TTC549 (cell line): ENCODE measurements around the gene NKTR.

Source experiments
- FAIRE-seq: peaks from 2 replicates; lab custom pipeline; 2012; peaks lifted over from hg19 to GRCh38; lab: Jason Lieb, UNC

NKTR gene

DNA sequence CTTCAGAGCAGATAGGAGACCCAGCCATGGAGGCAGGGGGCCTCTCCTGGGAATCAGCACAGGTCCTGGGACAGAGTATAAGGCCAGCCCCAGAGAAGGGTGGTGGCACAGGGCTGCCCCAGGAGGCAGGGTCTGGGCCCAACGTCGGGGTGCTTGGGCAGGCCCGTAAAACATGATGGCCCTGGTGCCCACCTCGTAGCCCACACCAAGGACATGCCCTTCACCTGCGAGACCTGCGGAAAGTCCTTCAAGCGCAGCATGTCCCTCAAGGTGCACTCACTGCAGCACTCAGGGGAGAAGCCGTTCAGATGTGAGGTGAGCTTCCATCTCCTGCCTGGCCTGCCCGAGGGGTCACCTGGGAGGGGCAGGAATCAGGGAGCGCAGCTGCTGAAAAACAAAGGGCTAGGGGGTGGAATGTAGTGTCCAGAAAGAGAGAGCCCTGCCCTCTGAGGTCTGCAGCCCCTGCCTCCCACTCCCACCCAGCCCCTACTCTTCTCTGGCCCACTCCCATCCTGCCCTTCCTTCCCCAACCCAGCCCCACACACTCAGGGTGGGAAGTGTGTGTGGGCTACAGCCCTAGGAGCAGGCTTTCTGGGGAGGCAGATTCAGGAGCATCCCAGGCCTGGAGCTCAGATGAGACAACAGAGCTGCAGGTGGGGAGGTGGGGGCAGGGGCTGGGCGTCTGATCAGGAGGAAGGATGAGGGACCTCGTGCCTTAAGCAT is 62.5 kb downstream of the NKTR start:
- no peak for FAIRE-seq

DNA sequence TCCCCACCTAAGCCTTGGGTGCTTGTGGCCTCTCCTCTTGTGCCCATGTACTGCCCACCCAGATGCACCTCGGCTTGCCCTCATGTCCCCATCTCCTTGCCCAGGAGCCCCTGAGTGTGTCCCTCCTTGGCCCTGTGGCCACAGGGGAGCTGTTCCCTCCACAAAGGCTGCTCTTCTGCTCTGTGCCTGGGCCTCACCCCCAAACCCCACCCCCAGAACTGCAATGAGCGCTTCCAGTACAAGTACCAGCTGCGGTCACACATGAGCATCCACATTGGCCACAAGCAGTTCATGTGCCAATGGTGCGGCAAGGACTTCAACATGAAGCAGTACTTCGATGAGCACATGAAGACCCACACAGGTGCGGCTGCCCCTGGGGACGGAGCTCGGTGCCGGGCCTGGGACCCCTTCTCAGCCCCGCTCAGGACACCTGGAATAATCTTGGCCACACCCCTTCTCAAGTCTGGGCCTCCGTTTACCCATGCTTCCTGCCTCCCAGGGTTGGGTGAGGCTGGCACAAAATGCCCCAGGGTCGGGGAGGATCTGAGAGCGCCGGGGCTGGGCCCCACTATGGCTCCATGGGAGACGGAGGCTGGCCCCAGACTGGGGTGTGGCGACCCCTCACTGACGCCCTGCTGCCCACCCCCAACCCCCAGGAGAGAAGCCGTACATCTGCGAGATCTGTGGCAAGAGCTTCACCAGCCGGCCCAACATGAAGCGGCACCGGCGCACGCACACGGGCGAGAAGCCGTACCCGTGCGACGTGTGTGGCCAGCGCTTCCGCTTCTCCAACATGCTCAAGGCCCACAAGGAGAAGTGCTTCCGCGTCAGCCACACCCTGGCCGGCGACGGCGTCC is 63.3 kb downstream of the NKTR start:
- FAIRE-seq: no peak

DNA sequence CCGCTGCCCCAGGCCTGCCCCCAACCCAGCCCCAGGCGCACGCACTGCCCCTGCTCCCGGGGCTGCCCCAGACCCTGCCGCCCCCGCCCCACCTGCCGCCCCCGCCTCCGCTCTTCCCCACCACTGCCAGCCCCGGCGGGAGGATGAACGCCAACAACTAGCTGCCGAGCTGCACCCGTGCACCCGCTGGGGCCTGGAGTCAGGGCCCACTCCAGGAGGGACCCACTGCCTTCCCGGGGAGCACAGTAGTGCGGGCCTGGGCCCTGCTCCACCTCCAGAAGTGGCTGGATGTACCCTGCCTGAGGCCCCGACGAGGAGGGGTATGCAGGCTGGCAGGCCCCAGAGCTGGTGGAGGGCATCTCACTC is 63.9 kb downstream of the NKTR start:
- no peak for FAIRE-seq

DNA sequence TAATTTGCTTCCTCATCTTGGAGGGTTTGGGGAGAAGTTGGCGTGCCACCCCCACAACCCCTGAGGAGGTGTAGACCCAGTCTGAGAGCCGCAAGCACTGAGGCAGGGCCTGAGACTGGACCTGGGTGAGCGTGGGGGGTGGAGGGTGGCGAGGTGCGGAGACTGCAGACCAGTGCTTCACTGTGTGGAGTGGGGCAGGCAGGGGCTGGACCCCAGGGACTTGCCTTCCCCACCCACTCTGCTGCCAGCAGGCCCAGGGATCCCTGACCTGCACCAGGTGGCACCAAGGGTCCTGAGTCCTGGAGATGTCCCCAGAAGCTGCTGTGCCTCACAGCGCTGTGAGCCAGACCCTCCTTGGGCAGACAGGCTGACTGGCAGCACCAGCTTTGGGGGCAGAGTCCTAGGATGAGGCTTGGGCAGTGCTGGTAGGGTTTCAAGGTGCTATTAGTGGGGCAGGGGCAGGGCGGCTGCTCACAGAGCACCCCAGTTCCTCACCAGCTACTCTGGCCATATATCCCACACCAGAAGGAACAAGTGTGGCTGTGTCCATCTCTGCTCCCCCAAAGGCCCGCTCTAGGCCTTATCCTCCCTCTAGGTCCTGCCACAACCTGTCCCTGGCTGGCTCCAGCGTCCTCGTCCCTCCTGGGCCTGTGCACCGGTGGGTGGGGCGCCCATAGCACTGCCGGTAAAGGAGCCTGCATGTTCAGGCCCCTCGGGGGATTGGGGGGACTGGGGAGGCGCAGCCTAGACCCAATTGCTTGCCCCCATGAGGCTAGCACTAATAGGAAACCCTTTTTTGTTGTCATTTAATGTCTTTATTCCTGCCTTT is 64.8 kb downstream of the NKTR start:
- no peak for FAIRE-seq

DNA sequence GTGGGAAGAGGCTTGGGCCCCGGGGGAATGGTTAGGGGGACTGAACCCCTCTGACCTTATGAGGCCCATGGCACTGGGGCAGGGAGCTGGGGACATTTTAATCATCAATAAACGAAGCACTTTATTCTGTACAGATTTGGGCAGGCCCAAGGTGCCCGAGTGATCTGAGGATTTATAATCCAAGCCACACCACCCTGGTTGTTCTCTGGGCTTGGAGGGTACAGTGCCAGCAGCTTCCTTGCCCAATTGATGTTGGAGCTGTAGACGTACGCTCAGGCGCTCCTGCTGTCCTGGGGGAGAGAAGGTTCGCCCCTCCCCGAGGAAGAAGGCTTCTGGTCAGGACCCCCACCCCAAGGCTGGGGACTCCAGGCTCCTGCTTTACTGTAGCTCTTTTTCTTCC is 65.5 kb downstream of the NKTR start:
- FAIRE-seq: no peak

DNA sequence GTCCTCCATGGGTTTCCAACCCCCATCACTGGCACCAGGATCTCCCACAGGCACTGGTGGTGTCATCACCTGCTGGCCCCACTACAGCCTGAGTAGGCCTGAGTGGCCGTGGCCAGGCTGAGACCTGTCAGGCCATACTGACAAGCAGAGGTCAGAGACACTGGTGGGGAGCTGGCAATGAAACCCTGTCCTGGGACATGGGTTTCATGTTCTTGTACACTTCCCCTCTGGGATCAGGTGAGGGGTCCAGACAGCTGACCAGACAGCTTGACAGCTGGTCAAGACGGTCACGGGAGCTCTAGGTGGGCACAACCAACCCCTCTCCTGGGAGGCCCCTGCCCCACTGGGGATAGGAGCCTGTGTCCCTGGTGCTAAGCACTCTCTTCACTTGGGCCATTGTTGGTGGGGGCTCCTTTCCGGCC is 66.1 kb downstream of the NKTR start:
- no peak for FAIRE-seq

DNA sequence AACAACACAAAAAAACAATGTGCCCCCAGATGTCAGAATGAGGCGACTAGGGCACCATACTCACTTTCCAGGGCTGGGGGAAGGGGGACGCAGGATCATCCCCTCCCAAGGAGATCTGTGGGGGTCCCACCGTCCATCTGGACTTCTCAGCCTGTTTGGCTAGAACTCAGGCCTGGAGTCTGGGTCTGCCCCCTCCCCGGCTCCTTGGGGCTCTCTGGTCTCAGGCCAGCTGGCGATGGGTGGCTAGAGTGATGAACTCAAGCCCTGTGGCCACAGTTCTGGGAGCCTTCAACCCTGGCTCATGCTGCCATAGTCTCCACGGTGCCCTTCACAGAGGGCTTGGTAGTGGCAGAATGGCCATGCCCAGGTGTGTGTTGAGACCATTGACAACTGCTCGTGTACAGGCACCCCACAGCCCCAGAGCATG is 66.6 kb downstream of the NKTR start:
- no peak for FAIRE-seq

DNA sequence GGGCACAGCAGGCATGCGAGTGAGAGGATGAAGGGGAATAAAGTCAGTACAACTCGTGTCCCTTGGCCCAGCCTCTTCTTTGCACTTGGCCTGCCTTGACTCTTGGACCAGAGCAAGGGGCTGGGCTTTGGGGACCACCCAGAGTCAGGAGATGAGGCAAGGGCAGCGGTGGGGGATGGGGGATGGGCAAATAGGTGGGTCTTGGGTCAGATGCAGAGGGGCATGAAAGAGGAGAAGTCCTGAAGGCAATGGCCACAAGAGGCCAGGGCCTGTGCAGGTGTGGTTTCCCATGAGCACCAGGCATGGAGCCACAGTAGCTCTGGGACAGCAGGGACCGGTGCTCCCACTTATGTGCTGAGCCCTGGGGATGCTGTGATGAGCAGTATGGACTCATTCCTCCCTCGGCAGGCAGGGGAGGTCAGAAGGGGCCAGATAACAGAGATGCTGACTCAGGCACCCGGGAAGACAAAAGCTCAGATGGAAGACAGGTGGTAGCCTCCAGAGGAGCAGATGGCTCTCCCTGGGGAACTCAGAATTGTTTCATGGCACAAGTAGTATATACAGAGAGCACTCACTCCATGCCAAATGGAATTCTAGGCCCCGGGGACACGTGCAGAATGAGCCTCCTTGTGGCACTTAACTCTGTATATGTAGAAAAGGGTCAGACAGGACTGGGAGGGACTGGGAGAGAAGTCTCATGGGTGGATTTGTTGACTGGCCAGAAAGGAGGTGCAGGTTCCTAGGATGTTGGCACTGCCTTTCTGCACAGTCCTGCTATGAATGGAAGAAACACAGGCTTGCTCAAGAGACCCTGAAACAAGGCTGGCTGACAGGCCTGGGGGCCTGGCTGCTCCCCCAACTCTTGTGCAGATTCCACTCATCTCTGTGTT is 67.3 kb downstream of the NKTR start:
- FAIRE-seq: no peak

DNA sequence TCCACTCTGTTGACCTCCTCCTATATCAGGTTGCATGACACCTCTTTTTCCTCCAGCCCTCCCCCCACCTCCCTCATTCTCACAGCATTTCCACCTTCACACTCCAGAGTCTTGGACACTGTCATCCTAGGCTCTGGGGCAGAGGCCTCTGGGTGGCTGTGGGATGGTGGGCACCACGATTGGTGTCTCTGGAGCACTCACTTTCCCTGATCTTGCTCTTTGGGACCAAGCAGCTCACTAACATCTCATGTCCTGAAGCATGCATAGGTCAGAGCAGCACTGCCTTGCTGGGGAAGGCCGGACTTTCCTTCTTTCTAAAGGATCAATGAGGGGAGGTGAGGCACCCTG is 67.9 kb downstream of the NKTR start:
- no peak for FAIRE-seq

DNA sequence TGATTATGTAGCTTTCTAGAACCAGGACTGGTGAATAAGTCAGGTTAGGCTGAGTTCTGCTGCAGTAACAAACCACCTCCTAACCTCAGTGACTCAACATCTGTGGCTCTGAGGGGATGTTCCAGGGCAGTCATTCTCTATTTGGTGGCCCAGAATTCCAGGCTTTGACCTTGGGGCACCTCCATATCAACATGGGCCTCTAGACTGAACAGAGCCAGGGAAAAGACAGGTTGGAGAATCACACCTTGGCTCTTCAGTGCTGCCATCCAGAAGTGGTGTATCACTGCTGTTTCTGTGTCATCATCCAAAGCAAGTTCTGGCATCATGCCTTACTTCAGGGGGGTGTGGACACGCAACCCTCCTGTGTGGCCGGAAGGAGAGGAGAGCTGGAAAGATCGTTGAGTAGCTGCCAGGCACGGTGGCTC is 68.3 kb downstream of the NKTR start:
- FAIRE-seq: no peak

DNA sequence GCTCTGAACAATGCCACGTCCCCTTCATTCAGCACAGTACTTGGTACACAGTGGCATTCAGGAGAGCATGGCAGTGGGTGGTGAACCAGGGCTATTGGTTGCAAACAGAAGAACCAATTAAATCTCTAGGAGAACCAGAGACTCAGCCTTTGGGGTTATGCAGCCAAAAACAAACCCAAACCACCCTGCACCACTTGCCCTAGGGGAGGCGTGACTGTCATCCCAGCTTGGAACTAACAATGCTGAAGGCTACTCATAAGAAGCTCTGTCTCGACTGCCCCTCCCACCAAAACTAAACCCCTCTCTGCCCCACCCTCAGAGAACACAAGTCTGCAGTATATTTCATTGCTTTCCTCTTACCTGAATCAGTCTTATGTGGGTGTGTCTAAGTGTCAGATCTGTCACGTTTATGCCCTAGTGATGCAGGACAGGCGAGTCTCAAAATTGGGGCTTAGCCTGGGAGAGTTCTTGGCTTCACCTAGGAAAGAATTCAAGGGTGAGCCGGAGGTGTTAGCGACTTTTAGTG is 69.6 kb downstream of the NKTR start:
- no peak for FAIRE-seq

DNA sequence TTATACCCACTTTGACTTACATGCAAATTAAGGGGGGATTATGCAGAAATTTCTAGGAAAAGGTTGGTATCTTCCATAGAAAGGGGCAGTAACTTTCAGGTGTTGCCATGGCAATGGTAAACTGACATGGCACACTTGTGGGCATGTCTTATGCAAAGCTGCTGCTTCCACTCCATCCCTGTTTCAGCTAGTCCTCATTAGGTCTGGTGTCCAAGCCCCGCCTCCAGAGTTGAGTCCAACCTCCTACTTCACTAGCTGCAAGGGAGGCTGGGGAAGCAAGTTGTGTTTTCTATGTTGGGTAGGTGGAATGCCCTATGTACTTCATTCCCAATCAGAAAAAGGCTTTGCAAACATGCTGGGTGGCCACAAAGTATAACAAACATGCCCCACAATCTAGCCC is 70.2 kb downstream of the NKTR start:
- FAIRE-seq: no peak

DNA sequence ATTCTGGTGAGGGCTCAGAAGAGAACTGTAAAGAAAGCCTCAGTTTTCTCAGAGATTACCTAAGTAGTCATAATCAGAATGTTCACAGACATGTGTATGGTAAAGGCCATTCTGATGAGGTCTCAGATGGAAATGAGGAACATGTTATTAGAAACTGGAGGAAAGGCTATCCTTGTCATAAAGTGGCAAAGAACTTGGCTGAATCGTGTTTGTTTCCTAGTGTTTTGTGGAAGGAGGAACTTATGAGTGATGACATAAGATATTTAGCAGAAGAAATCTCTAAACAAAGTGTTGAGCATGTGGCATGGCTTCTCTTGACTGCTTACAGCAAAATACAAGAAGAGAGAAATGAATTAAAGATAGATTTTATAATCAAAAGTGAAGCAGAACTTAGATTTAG is 72.0 kb downstream of the NKTR start:
- no peak for FAIRE-seq

DNA sequence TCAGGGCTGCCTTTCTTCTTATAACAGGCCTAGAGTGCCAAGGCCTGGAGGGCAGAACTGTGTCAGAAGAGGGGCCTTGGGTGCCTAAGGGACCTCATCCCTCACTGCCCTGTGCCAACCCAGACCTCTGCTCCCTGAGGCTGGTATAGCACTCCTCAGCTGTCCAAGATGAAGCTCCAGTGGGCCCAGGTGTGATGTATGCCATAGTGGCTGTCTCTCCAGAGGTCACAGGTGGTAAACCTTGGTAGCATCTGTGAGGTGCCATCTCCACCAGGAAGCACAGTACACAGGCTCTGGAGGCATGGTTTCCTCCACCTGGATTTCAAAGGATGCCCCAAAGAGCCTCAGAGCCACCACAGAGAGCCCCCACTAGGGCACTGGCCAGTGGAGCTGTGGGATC is 72.6 kb downstream of the NKTR start:
- FAIRE-seq: no peak

DNA sequence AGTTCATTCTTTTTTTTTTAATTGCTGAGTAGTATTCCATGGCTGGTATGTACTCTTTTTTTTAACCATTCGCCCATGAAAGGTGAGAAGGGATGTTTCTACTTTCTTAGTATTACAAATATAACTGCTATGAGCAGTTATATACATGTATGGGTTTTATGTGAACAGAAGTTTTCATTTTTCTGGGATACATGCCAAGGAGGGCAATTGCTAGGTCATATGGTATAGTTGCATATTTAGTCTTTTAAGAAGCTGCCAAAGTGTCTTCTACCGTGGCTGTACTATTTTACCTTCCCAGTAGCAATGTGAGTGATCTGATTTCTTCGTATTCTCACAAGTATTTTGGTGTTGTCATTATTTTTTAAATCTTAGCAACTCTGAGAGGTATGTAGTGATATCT is 73.7 kb downstream of the NKTR start:
- no peak for FAIRE-seq

DNA sequence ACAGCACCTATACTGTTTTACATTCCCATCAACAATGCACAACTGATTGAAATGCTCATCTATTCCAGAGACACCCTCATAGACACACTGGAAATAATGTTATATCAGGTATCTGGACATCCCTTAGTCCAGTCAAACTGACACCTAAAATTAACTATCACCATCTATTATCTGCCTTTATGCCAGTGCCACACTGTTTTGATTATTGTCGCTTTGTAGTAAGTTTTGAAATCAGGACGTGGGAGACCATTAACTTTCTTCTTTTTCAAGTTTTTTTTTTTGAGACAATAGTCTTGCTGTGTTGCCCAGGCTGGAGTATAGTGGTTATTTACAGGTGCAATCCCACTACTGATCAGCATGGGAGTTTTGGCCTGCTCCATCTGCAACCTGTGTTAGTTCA is 75.4 kb downstream of the NKTR start:
- FAIRE-seq: no peak

DNA sequence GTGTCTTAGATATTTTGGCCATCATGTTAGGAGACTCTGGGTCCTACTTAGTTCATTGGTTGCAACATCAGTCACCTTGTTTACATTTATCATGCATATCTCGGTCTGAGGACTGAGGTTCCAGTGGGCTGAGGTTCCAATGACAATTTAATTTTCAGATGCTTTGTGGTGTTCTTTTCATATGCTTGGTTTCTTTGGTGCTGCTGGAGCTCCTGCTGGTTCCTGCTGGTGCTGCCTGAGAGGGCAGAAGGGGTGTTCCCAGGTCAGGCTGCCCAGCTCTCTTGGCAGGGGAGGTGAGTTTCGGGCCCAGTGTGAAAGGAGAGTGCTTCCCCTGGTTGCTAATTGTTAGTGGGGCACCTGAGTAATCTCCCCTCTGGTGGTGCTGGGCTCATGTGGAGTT is 78.0 kb downstream of the NKTR start:
- FAIRE-seq: no peak

DNA sequence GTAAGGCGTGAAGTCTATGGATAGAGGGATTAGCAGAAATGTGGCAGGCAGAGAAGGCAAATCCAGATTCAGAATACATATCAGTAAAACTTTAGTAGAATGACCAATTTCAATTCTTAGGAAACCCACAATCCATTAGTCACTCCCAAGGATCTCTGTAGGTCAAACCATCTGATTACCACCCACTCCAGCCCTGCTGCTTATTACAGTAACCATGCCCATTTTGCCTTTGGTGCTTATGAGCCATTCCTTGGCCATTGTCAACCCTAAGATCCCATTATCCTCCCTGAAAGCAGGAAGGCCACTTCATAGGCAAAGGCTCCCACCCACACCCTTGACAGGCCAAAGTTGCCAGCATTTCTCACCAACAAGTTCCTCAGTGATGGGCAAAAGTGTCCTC is 79.8 kb downstream of the NKTR start:
- no peak for FAIRE-seq

DNA sequence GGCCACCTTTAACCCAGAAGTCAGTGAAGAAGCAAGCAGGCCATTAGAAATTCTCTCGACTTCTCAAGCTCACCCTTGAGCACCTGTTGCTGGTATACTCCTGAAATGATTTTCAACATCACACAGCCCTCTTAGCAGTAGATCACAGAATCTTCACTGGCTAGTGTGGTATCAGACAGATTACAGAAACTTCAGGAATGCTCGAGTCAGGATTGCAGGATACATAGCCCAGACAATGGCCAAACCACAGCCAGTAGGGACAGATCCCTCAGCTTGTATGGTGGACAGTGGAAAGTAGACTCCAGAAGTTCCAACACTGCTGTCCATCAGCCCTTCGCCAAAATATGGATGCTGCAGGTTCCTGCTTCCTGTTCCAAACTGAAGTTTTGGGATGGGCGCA is 80.3 kb downstream of the NKTR start:
- FAIRE-seq: no peak

DNA sequence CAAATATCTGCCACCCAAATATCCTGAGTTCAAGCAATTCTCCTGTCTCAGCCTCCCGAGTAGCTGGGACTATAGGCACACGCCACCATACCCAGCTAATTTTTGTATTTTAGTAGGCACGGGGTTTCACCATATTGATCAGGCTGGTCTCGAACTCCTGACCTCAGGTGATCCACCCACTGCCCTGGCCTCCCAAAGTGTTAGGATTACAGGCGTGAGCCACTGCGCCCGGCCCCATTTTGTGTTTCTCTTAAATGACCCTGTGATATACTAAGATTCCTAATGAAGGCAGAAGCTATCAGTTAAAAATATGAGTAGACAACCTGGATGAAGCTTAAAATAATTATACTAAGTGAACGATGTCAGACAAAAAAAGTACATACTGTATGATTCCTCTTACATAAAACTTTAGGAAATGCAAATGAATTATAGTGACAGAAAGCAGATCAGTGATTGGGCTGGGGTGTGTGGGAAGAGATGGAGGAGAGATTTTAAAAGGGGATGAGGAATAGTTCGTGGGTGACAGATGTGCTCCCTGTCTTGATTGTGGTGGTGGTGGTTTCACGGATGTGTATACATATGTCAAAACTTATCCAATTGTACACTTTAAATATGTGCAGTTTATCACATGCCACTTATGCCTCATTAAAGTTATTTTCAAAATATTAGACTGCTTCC is 81.0 kb downstream of the NKTR start:
- no peak for FAIRE-seq
